H1 (cell line): Measurements from ENCODE around the gene TSPAN15. TPM values are rescaled to one million over a fixed set of nuclear protein-coding genes. Genes with fewer than 3 reads are reported as not detected.

Experiments
- CTCF ChIA-PET: fragments of 300-600 bp; sonication (Branson Sonifier 250); formaldehyde crosslinking; loops from one replicate; lab custom pipeline; 2021; ENCODE audit not compliant: partially characterized antibody; lab: Charles Lee
- POLR2A ChIA-PET: fragments of 300-600 bp; sonication (Branson Sonifier 250); formaldehyde crosslinking; loops from one replicate; lab custom pipeline; 2021; ENCODE audit warnings: inconsistent platforms; ENCODE audit not compliant: partially characterized antibody; lab: Charles Lee
- DNase-seq, 2 experiments: peaks; one replicate each; pipeline versions ENCODE4 v3.0.0 to v3.0.0-alpha.2; 2010 to 2022; ENCODE audit warnings: low spot score in 2 of 2, low read depth in 1 of 2, mixed read lengths in 1 of 2
- FAIRE-seq: peaks from 2 replicates; lab custom pipeline; 2011; peaks lifted over from hg19 to GRCh38; lab: Jason Lieb, UNC
- H2AFZ ChIP-seq: 2 replicates; pipeline ENCODE4 v1.8.1; 2012; ENCODE audit warnings: low read length, inconsistent platforms
- H2AK5ac ChIP-seq: 2 replicates; pipeline ENCODE4 v1.6.1; 2013; ENCODE audit warnings: low read depth, low read length
- H2BK120ac ChIP-seq: replicated peaks from 2 replicates; pipeline ENCODE3; 2013; ENCODE audit warnings: low read depth, low read length, inconsistent platforms
- H2BK12ac ChIP-seq: 2 replicates; pipeline ENCODE4 v1.6.1; 2013; ENCODE audit warnings: low read depth, low read length
- H2BK15ac ChIP-seq: 2 replicates; pipeline ENCODE4 v1.6.1; 2013; ENCODE audit warnings: low read length
- H2BK20ac ChIP-seq: 2 replicates; pipeline ENCODE4 v1.6.1; 2013; ENCODE audit warnings: low read length
- H2BK5ac ChIP-seq: 2 replicates; pipeline ENCODE4 v1.6.1; 2013; ENCODE audit warnings: low read depth, low read length
- H3K14ac ChIP-seq: 2 replicates; pipeline ENCODE4 v1.6.1; 2013; ENCODE audit warnings: inconsistent platforms; ENCODE audit not compliant: insufficient read length
- H3K18ac ChIP-seq: 2 replicates; pipeline ENCODE4 v1.6.1; 2013; ENCODE audit warnings: low read length; ENCODE audit errors: extremely low read depth
- H3K23ac ChIP-seq: 2 replicates; pipeline ENCODE4 v1.6.1; 2013; ENCODE audit warnings: inconsistent platforms; ENCODE audit not compliant: insufficient read length
- H3K23me2 ChIP-seq: 2 replicates; pipeline ENCODE4 v1.6.1; 2013; ENCODE audit warnings: low read depth, low read length
- H3K27ac ChIP-seq: 2 replicates; pipeline ENCODE4 v1.6.1; 2011; ENCODE audit warnings: low read depth, low read length, inconsistent platforms
- H3K27me3 ChIP-seq, 4 experiments: replicated peaks in 1 of 4; 1 replicate in 1 of 4; 2 replicates in 3 of 4; pipeline versions ENCODE4 v1.6.1 to v1.8.1; 2011 to 2013; ENCODE audit warnings: low read length in 3 of 4, mild to moderate bottlenecking in 3 of 4, inconsistent platforms in 2 of 4, mixed read lengths in 2 of 4, moderate library complexity in 1 of 4; ENCODE audit not compliant: control insufficient read depth in 3 of 4, insufficient read depth in 3 of 4; ENCODE audit errors: extremely low read depth in 1 of 4
- H3K36me3 ChIP-seq, 4 experiments: 2 replicates each; pipeline versions ENCODE4 v1.6.1 to v1.8.1; 2011 to 2013; ENCODE audit warnings: mild to moderate bottlenecking in 4 of 4, low read length in 3 of 4, moderate library complexity in 2 of 4, control low read depth in 1 of 4, inconsistent platforms in 1 of 4; ENCODE audit not compliant: insufficient read depth in 4 of 4, control insufficient read depth in 2 of 4
- H3K4ac ChIP-seq: replicated peaks from 2 replicates; pipeline ENCODE3; 2013; ENCODE audit warnings: low read length, low read depth, mixed read lengths, inconsistent platforms; ENCODE audit not compliant: insufficient read length
- H3K4me1 ChIP-seq, 4 experiments: replicated peaks in 1 of 4; 1 replicate in 1 of 4; 2 replicates in 3 of 4; pipeline versions ENCODE4 v1.6.1 to v1.8.1; 2011 to 2013; ENCODE audit warnings: low read length in 3 of 4, inconsistent platforms in 2 of 4, mixed read lengths in 1 of 4; ENCODE audit not compliant: insufficient read depth in 4 of 4, control insufficient read depth in 3 of 4
- H3K4me2 ChIP-seq, 2 experiments: 2 replicates each; pipeline versions ENCODE4 v1.6.1 to v1.8.1; 2011 to 2013; ENCODE audit warnings: low read depth in 2 of 2, low read length in 2 of 2, control low read depth in 1 of 2, inconsistent platforms in 1 of 2, mild to moderate bottlenecking in 1 of 2; ENCODE audit not compliant: insufficient read depth in 1 of 2
- H3K4me3 ChIP-seq, 4 experiments: fragments of 200-600, 300-600 bp in 1 of 4; sonication (generic), shearing (Covaris generic), sonication (Bioruptor Twin) in 1 of 4; 2 replicates each; pipeline versions ENCODE4 v1.5.1 to v1.8.1; 2011 to 2016; ENCODE audit warnings: low read length in 4 of 4, low read depth in 3 of 4, control low read depth in 2 of 4, inconsistent platforms in 2 of 4, mild to moderate bottlenecking in 2 of 4, mixed read lengths in 1 of 4, moderate library complexity in 1 of 4; ENCODE audit not compliant: insufficient read depth in 2 of 4; ENCODE audit errors: extremely low read depth in 1 of 4
- H3K56ac ChIP-seq: replicated peaks from 2 replicates; pipeline ENCODE3; 2013; ENCODE audit warnings: low read depth, mild to moderate bottlenecking, mixed read lengths, low read length, inconsistent platforms; ENCODE audit not compliant: insufficient read length
- H3K79me1 ChIP-seq: 2 replicates; pipeline ENCODE4 v1.6.1; 2013; ENCODE audit warnings: low read depth, low read length, control low read depth
- H3K79me2 ChIP-seq, 2 experiments: 2 replicates each; pipeline versions ENCODE4 v1.6.1 to v1.8.1; 2012 to 2013; ENCODE audit warnings: low read length in 2 of 2, mild to moderate bottlenecking in 2 of 2, inconsistent platforms in 1 of 2; ENCODE audit not compliant: insufficient read depth in 2 of 2, control insufficient read depth in 1 of 2
- H3K9ac ChIP-seq, 4 experiments: replicated peaks in 1 of 4; 1 replicate in 1 of 4; 2 replicates in 3 of 4; pipeline versions ENCODE4 v1.6.1 to v1.8.1; 2011 to 2013; ENCODE audit warnings: low read depth in 3 of 4, low read length in 3 of 4, control low read depth in 2 of 4, mild to moderate bottlenecking in 2 of 4, moderate library complexity in 2 of 4, inconsistent platforms in 1 of 4; ENCODE audit errors: extremely low read depth in 1 of 4
- H3K9me3 ChIP-seq, 2 experiments: 2 replicates each; pipeline versions ENCODE4 v1.6.1 to v1.8.1; 2012 to 2013; ENCODE audit warnings: mild to moderate bottlenecking in 2 of 2, moderate library complexity in 2 of 2, control low read depth in 1 of 2, inconsistent platforms in 1 of 2, low read depth in 1 of 2, low read length in 1 of 2, mixed read lengths in 1 of 2; ENCODE audit not compliant: insufficient read depth in 2 of 2
- H4K20me1 ChIP-seq, 2 experiments: replicated peaks in 1 of 2; 2 replicates each; pipeline versions ENCODE3 to v1.8.1; 2011 to 2013; ENCODE audit warnings: inconsistent platforms in 2 of 2, low read length in 2 of 2, mild to moderate bottlenecking in 1 of 2; ENCODE audit not compliant: insufficient read depth in 2 of 2, control insufficient read depth in 1 of 2
- H4K5ac ChIP-seq: 2 replicates; pipeline ENCODE4 v1.6.1; 2013; ENCODE audit warnings: low read length, low read depth, mixed read lengths, inconsistent platforms; ENCODE audit not compliant: insufficient read length
- H4K8ac ChIP-seq: 2 replicates; pipeline ENCODE4 v1.8.0; 2013; ENCODE audit warnings: mild to moderate bottlenecking, moderate library complexity, low read length, inconsistent platforms; ENCODE audit not compliant: insufficient read depth; ENCODE audit errors: extremely low read depth
- H4K91ac ChIP-seq: replicated peaks from 2 replicates; pipeline ENCODE3; 2013; ENCODE audit warnings: low read length, mixed read lengths, inconsistent platforms; ENCODE audit not compliant: insufficient read length
- ASH2L ChIP-seq: fragments of 200-600, 300-600 bp; sonication (generic); IDR thresholded peaks from one replicate; pipeline ENCODE4 v1.7.1; 2017; ENCODE audit warnings: low read length
- BCL11A ChIP-seq, 2 experiments: IDR thresholded peaks; one replicate each; pipeline ENCODE4 v1.6.1; 2011; ENCODE audit warnings: low read depth in 2 of 2, low read length in 2 of 2, mild to moderate bottlenecking in 2 of 2
- CREB1 ChIP-seq: IDR thresholded peaks from 2 replicates; pipeline ENCODE4 v1.6.1; 2012; ENCODE audit warnings: inconsistent platforms
- CTBP2 ChIP-seq: IDR thresholded peaks from 2 replicates; pipeline ENCODE4 v1.7.0; 2011; ENCODE audit warnings: borderline replicate concordance, mild to moderate bottlenecking, moderate library complexity, mixed read lengths, low read length; ENCODE audit not compliant: insufficient read depth, insufficient read length
- EGR1 ChIP-seq: IDR thresholded peaks from 2 replicates; pipeline ENCODE4 v1.6.1; 2011; ENCODE audit warnings: low read depth, low read length, borderline replicate concordance
- GABPA ChIP-seq: IDR thresholded peaks from 2 replicates; pipeline ENCODE4 v1.6.1; 2011; ENCODE audit warnings: mild to moderate bottlenecking, low read length, moderate library complexity, borderline replicate concordance; ENCODE audit not compliant: insufficient read depth
- HDAC2 ChIP-seq, 2 experiments: fragments of 300-600 bp in 1 of 2; sonication (generic) in 1 of 2; IDR thresholded peaks; 2 replicates each; pipeline ENCODE4 v1.6.1; 2011 to 2012; ENCODE audit warnings: low read depth in 2 of 2, low read length in 2 of 2, mild to moderate bottlenecking in 2 of 2, moderate library complexity in 2 of 2, borderline replicate concordance in 1 of 2, inconsistent platforms in 1 of 2
- JUN ChIP-seq: IDR thresholded peaks from 2 replicates; pipeline ENCODE4 v1.6.1; 2011; ENCODE audit warnings: low read depth, mild to moderate bottlenecking, improper control_type of control experiment, low read length
- RAD21 ChIP-seq, 2 experiments: IDR thresholded peaks in 1 of 2; conservative IDR thresholded peaks in 1 of 2; 2 replicates each; pipeline ENCODE4 v1.6.1; 2011; ENCODE audit warnings: low read depth in 2 of 2, low read length in 2 of 2, improper control_type of control experiment in 1 of 2, inconsistent platforms in 1 of 2, mild to moderate bottlenecking in 1 of 2, moderate library complexity in 1 of 2
- SIX5 ChIP-seq: IDR thresholded peaks from 2 replicates; pipeline ENCODE4 v1.6.1; 2011; ENCODE audit warnings: mild to moderate bottlenecking, low read depth, low read length
- SUZ12 ChIP-seq: fragments of 200-600 bp; sonication (generic); IDR thresholded peaks from 2 replicates; pipeline ENCODE4 v1.6.1; 2012; ENCODE audit warnings: mild to moderate bottlenecking, inconsistent platforms, low read length, moderate library complexity, mixed read lengths
- TAF1 ChIP-seq: IDR thresholded peaks from 2 replicates; pipeline ENCODE4 v1.6.1; 2011; ENCODE audit warnings: mild to moderate bottlenecking, low read depth, low read length
- WGBS, 2 experiments: shearing (Covaris generic) in 1 of 2; methylation state at CpG; one replicate each; pipeline versions ENCODE4 v1.1.6 to v1.1.7; 2013 to 2015; ENCODE audit warnings: low lambda C conversion rate in 2 of 2, mixed read lengths in 2 of 2, inconsistent platforms in 1 of 2, low coverage in 1 of 2, missing lambda C conversion rate in 1 of 2; ENCODE audit not compliant: insufficient replicate concordance in 2 of 2, insufficient coverage in 1 of 2, insufficient read length in 1 of 2; ENCODE audit errors: extremely low coverage in 1 of 2, missing lambda C conversion rate in 1 of 2; 5-methylcytosine and 5-hydroxymethylcytosine counted together
- polyA plus RNA-seq, 7 experiments: library from polyadenylated mRNA; depleted of rRNA in 3 of 7; stranded (reverse) in 5 of 7; unstranded in 2 of 7; fragments of >200 nt in 5 of 7; fragments of 200-250 nt in 2 of 7; gene quantifications; 1 replicate in 5 of 7; 2 replicates in 1 of 7; 4 replicates in 1 of 7; pipeline versions ENCODE4 v1.2.1 to v1.2.3, GENCODE V29; 2011 to 2013; ENCODE audit warnings: missing spikeins in 2 of 7, mixed read lengths in 2 of 7
- total RNA-seq: library from RNA; stranded (reverse); fragmentation: NEBNext Ultra II Directional; extraction: Animal tissue kit (Norgen Biotek cat#: 25700); gene quantifications from 2 replicates; pipeline ENCODE4 v1.2.1, GENCODE V29; 2021

Gene TSPAN15
- total and polyA plus RNA-seq, 2 of the 8 experiments (the other 6 are each of a cell fraction or from before 2014, with no cell fraction given) = 9.7 to 20.0 TPM

GRCh38 chr10:69513617-69514016 lies 62.4 kb downstream of the TSPAN15 start:
- ChIA-PET CTCF (interaction anchor here (0.6 to 28.6 kb wide), 8 partner anchors 34 to 217 kb away, joined by 3 to 1068 read pairs (median 8); partner anchors contain the start of gene NEUROG3), POLR2A (interaction anchor here (6.1 kb wide), 1 partner anchor 123 kb away, joined by 59 read pairs; no protein-coding TSS in a partner anchor)
- H4K5ac ChIP-seq = no peak overlapping the region
- H3K4me1 ChIP-seq = peaks cover 0 to 2% (median 0%) of the 10 kb centered on the region in 4 experiments; a peak in 2 of 7 replicates
- H2BK15ac ChIP-seq = no peak overlapping the region
- 90% methylated on average over 4 of the region's 4 CpGs; no CpG with 5 or more reads in 1 of the 2 experiments for WGBS, 2 experiments
- no peaks in the 10 kb centered on the region for H3K9me3 ChIP-seq
- H2AK5ac ChIP-seq = no peak overlapping the region
- H4K8ac ChIP-seq = no peak overlapping the region
- H3K56ac ChIP-seq = no peak overlapping the region
- no peak overlapping the region for H3K23ac ChIP-seq
- no peaks in the 10 kb centered on the region for H3K23me2 ChIP-seq
- H3K14ac ChIP-seq = no peak overlapping the region
- H2BK12ac ChIP-seq = no peak overlapping the region
- H3K4me2 ChIP-seq = no peak overlapping the region
- no peak overlapping the region for H3K4me3 ChIP-seq
- TF ChIP-seq CREB1 (no peak), TAF1 (no peak), JUN (no peak), ASH2L (no peak), HDAC2 (IDR thresholded peaks at IDR 0.05; ENCODE audit: borderline replicate concordance in 1 of 2, low read depth in 2 of 2, low read length in 2 of 2) (no peak), GABPA (no peak), RAD21 (IDR thresholded peaks at IDR 0.05 in 1 of 2, conservative IDR thresholded peaks at IDR 0.05 in 1 of 2; ENCODE audit: low read depth in 2 of 2, low read length in 2 of 2) (no peak), SIX5 (no peak), BCL11A (IDR thresholded peaks at IDR 0.05; ENCODE audit: low read depth in 2 of 2, low read length in 2 of 2) (no peak), CTBP2 (no peak), EGR1 (no peak), SUZ12 (no peak)
- H3K27ac ChIP-seq = no peak overlapping the region
- H3K36me3 ChIP-seq = no peaks in the 10 kb centered on the region; a peak in 1 of 8 replicates
- no peaks in the 10 kb centered on the region for H3K79me1 ChIP-seq
- H3K79me2 ChIP-seq = no peaks in the 10 kb centered on the region
- DNase-seq = no peak
- H3K9ac ChIP-seq = no peak overlapping the region
- H2BK120ac ChIP-seq = no peak overlapping the region
- FAIRE-seq = no peak
- no peaks in the 10 kb centered on the region for H3K27me3 ChIP-seq
- no peaks in the 10 kb centered on the region for H4K20me1 ChIP-seq
- H4K91ac ChIP-seq = no peak overlapping the region
- no peak overlapping the region for H3K4ac ChIP-seq
- no peak overlapping the region for H2BK5ac ChIP-seq
- no peak overlapping the region for H3K18ac ChIP-seq
- no peak overlapping the region for H2AFZ ChIP-seq
- no peak overlapping the region for H2BK20ac ChIP-seq
